B cell (primary cell): ENCODE measurements around the gene LBX2. TPM values are rescaled to one million over a fixed set of nuclear protein-coding genes. Genes with fewer than 3 reads are reported as not detected.
A peak's percentile ranks its signal among the peaks of the same experiment; 100 is the strongest.

Source experiments
- ATAC-seq: fragments of 200-7000 bp; cut with Tn5 transposase; one replicate; pipeline ENCODE4 v1.10.0; 2021; ENCODE audit warnings: low read depth, mild to moderate bottlenecking, moderate number of reproducible peaks, moderate library complexity
- CTCF ChIA-PET: fragments of 350-600 bp; sonication (Branson Sonifier 250); formaldehyde crosslinking; loops from one replicate; lab custom pipeline; 2021; ENCODE audit warnings: antibody characterized with exemption, inconsistent platforms; lab: Charles Lee
- POLR2A ChIA-PET: fragments of 350-600 bp; sonication (Branson Sonifier 250); formaldehyde crosslinking; loops from one replicate; lab custom pipeline; 2021; ENCODE audit warnings: antibody characterized with exemption; lab: Charles Lee
- DNase-seq: peaks from one replicate; pipeline ENCODE4 v3.0.0; 2013
- H2AFZ ChIP-seq: 2 replicates; pipeline ENCODE4 v1.6.1; 2012; ENCODE audit warnings: mild to moderate bottlenecking, low read depth, low read length; ENCODE audit not compliant: insufficient read depth, poor library complexity, severe bottlenecking
- H3K27ac ChIP-seq, 2 donors: 1 replicate in 1 of 2; 2 replicates in 1 of 2; pipeline ENCODE4 v1.5.1; 2012 to 2013; ENCODE audit warnings: low read length in 2 of 2, mild to moderate bottlenecking in 2 of 2, moderate library complexity in 1 of 2
- H3K27me3 ChIP-seq, 4 experiments: fragments of 200-600 bp in 1 of 4; sonication (generic) in 1 of 4; replicated peaks in 1 of 4; 1 replicate in 2 of 4; 2 replicates in 2 of 4; pipeline versions ENCODE4 v1.6.1 to v1.7.0; 2013 to 2016; ENCODE audit warnings: low read length in 3 of 4, mild to moderate bottlenecking in 2 of 4, mixed read lengths in 1 of 4, moderate library complexity in 1 of 4; ENCODE audit not compliant: insufficient read depth in 4 of 4, control insufficient read depth in 3 of 4; ENCODE audit errors: control extremely low read depth in 1 of 4
- H3K36me3 ChIP-seq, 2 experiments: replicated peaks in 1 of 2; 1 replicate in 1 of 2; 2 replicates in 1 of 2; pipeline versions ENCODE4 v1.6.1 to v1.7.1; 2013; ENCODE audit warnings: low read length in 1 of 2; ENCODE audit not compliant: insufficient read depth in 2 of 2, control insufficient read depth in 1 of 2; ENCODE audit errors: control extremely low read depth in 1 of 2, extremely low read depth in 1 of 2
- H3K4me1 ChIP-seq, 2 donors: fragments of 200-600 bp in 1 of 2; sonication (generic) in 1 of 2; 1 replicate in 1 of 2; 2 replicates in 1 of 2; pipeline versions ENCODE4 v1.5.1 to v1.6.1; 2013 to 2017; ENCODE audit warnings: low read length in 2 of 2; ENCODE audit not compliant: control insufficient read depth in 2 of 2, insufficient read depth in 2 of 2
- H3K4me2 ChIP-seq: replicated peaks from 2 replicates; pipeline ENCODE3; 2012; ENCODE audit warnings: mild to moderate bottlenecking, low read depth, low read length; ENCODE audit not compliant: poor library complexity, severe bottlenecking
- H3K4me3 ChIP-seq, 5 experiments: fragments of 200-600 bp in 1 of 5; sonication (generic) in 1 of 5; 1 replicate in 3 of 5; 2 replicates in 2 of 5; pipeline versions ENCODE4 v1.5.1 to v1.7.0; 2011 to 2016; ENCODE audit warnings: low read length in 4 of 5, mild to moderate bottlenecking in 4 of 5, low read depth in 2 of 5, control low read depth in 1 of 5, moderate library complexity in 1 of 5; ENCODE audit not compliant: insufficient read depth in 1 of 5; ENCODE audit errors: control extremely low read depth in 1 of 5, extremely low read depth in 1 of 5
- H3K79me2 ChIP-seq: fragments of 200-600 bp; sonication (generic); one replicate; pipeline ENCODE4 v1.6.0; 2016; ENCODE audit warnings: low read length; ENCODE audit not compliant: control insufficient read depth, insufficient read depth
- H3K9ac ChIP-seq: fragments of 200-600 bp; sonication (generic); 2 replicates; pipeline ENCODE4 v1.6.1; 2017; ENCODE audit warnings: mild to moderate bottlenecking, low read length, moderate library complexity
- H3K9me3 ChIP-seq, 3 donors: one replicate each; pipeline versions ENCODE4 v1.6.1 to v1.7.1; 2013; ENCODE audit warnings: low read length in 2 of 3; ENCODE audit not compliant: control insufficient read depth in 2 of 3, insufficient read depth in 1 of 3; ENCODE audit errors: control extremely low read depth in 1 of 3
- H4K20me1 ChIP-seq: 2 replicates; pipeline ENCODE4 v1.6.0; 2012; ENCODE audit warnings: mild to moderate bottlenecking, low read length; ENCODE audit not compliant: insufficient read depth, control insufficient read depth, poor library complexity, severe bottlenecking
- H3K27ac Mint-ChIP-seq: one replicate; pipeline ENCODE4 v1.8.0; 2021; ENCODE audit warnings: mixed read lengths
- H3K27me3 Mint-ChIP-seq: one replicate; pipeline ENCODE4 v1.8.0; 2021; ENCODE audit warnings: mixed read lengths
- H3K4me1 Mint-ChIP-seq: one replicate; pipeline ENCODE4 v1.8.0; 2021; ENCODE audit warnings: mixed read lengths
- H3K4me3 Mint-ChIP-seq: one replicate; pipeline ENCODE4 v1.8.0; 2021; ENCODE audit warnings: mixed read lengths
- H3K9me3 Mint-ChIP-seq: one replicate; pipeline ENCODE4 v1.8.0; 2022; ENCODE audit warnings: mixed read lengths; ENCODE audit not compliant: insufficient read depth
- EZH2 ChIP-seq: IDR thresholded peaks from 2 replicates; pipeline ENCODE4 v1.6.1; 2012; ENCODE audit warnings: borderline replicate concordance, low read depth, mild to moderate bottlenecking, moderate library complexity, low read length; ENCODE audit not compliant: insufficient read depth, poor library complexity, severe bottlenecking
- WGBS: methylation state at CpG from one replicate; pipeline ENCODE4 v1.1.5; 2013; ENCODE audit warnings: missing lambda C conversion rate; ENCODE audit not compliant: insufficient coverage; 5-methylcytosine and 5-hydroxymethylcytosine counted together
- intact Hi-C: fragments of 100-400 bp; cut with micrococcal nuclease; formaldehyde crosslinking; loops from one replicate; pipeline ENCODE4 v1.10.0; 2022
- polyA plus RNA-seq: library from polyadenylated mRNA; depleted of rRNA; stranded (reverse); fragments of >200 nt; gene quantifications from 2 replicates; pipeline ENCODE4 v1.2.3, GENCODE V29; 2012
- total RNA-seq, 2 donors: library from RNA; stranded (reverse); fragments of 120-200 nt in 1 of 2; gene quantifications; 1 replicate in 1 of 2; 2 replicates in 1 of 2; pipeline versions ENCODE4 v1.2.3 to v1.2.4, GENCODE V29; 2013 to 2022
- TF ChIP-seq, protein P1 (sequence below): fragments of 200-600 bp; IDR thresholded peaks from one replicate; pipeline ENCODE4 v1.8.0; 2022; ENCODE audit warnings: antibody characterized with exemption, mild to moderate bottlenecking

The LBX2 gene
- total and polyA plus RNA-seq, 2 donors (not counting 1 experiment from before 2014, with no cell fraction given) = 1.1 to 2.0 TPM

DNA sequence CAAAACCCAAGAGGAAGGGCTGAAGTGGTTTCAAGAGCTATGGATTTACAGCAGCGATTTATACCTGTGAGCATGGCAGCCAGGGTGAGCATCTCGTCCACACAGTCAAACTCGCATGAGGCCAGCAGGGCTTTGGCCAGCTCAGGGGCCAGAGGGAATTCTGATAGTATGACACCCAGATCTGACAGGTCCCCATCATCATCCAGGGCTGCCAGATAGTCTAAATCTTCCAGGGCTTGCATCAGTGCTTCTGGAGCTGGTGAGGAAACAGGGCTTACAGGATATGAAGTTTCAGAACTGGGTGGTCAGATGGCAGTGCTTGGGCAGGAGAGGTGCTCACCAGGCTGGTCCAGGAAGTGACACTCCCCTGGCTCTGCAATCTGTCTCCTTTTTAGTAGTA, 23.1 kb upstream of the LBX2 start:
- ATAC-seq (no peak), DNase-seq (no peak)
- H3K36me3 ChIP-seq = peaks cover 0 to 22% of the 10 kb centered on the region in 2 experiments
- TF ChIP-seq EZH2 = no peak
- TF ChIP-seq, protein P1, sequence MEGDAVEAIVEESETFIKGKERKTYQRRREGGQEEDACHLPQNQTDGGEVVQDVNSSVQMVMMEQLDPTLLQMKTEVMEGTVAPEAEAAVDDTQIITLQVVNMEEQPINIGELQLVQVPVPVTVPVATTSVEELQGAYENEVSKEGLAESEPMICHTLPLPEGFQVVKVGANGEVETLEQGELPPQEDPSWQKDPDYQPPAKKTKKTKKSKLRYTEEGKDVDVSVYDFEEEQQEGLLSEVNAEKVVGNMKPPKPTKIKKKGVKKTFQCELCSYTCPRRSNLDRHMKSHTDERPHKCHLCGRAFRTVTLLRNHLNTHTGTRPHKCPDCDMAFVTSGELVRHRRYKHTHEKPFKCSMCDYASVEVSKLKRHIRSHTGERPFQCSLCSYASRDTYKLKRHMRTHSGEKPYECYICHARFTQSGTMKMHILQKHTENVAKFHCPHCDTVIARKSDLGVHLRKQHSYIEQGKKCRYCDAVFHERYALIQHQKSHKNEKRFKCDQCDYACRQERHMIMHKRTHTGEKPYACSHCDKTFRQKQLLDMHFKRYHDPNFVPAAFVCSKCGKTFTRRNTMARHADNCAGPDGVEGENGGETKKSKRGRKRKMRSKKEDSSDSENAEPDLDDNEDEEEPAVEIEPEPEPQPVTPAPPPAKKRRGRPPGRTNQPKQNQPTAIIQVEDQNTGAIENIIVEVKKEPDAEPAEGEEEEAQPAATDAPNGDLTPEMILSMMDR = no peak
- H3K9me3 Mint-ChIP-seq = no peaks in the 10 kb centered on the region
- H3K9ac ChIP-seq = no peak overlapping the region
- peaks cover 16 to 22% of the 10 kb centered on the region in 2 donors for H3K4me1 ChIP-seq
- H3K27me3 ChIP-seq = peaks cover 0 to 33% (median 26%) of the 10 kb centered on the region in 4 experiments
- ChIA-PET CTCF (interaction anchor here (0.9 to 1.2 kb wide), 3 partner anchors 9 to 16 kb away, joined by 3 to 4 read pairs (median 3); no protein-coding TSS in a partner anchor), POLR2A (no interaction called here)
- no peak overlapping the region for H3K4me3 Mint-ChIP-seq
- intact Hi-C loops = no loop called here
- 90% methylated on average over 3 of the region's 3 CpGs for WGBS
- no peak overlapping the region for H2AFZ ChIP-seq
- no peak overlapping the region for H3K4me2 ChIP-seq
- H3K27me3 Mint-ChIP-seq = peaks cover 31% of the 10 kb centered on the region
- no peak overlapping the region for H3K27ac Mint-ChIP-seq
- H3K4me3 ChIP-seq = no peak overlapping the region
- H3K4me1 Mint-ChIP-seq = peaks cover 12% of the 10 kb centered on the region
- no peak overlapping the region for H3K27ac ChIP-seq
- H3K9me3 ChIP-seq = peaks cover 0 to 1% (median 0%) of the 10 kb centered on the region in 3 donors
- no peaks in the 10 kb centered on the region for H3K79me2 ChIP-seq
- H4K20me1 ChIP-seq = peaks cover 12% of the 10 kb centered on the region

DNA sequence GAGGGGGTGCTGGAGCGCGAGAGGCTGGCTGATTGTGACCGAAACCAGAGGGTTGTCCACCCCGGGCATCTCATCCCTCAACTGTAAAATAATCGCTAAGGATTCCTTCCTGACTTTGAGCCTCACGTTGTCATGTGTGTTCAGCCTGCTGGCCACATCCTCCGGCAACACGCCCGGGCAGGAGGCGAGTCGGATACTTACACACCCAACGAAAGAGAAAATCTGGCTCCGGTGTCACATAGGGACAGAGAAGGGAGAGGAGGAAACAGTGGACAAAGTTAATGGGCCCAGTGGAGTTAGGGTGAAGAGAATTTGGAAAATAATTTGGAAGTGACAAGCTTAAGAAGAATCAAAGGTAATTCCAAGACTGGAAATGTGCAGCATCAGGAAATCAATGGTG, 17.2 kb upstream of the LBX2 start:
- H3K27me3 Mint-ChIP-seq = peaks cover 66% of the 10 kb centered on the region
- H4K20me1 ChIP-seq = peaks cover 6% of the 10 kb centered on the region
- peak overlapping the region; percentile 86 for H3K4me3 Mint-ChIP-seq
- DNase-seq (no peak), ATAC-seq (no peak)
- no peak overlapping the region for H3K27ac ChIP-seq
- H3K9me3 Mint-ChIP-seq = no peaks in the 10 kb centered on the region
- H3K4me2 ChIP-seq = peak overlapping the region; percentile 96
- peaks cover 0 to 31% (median 1%) of the 10 kb centered on the region in 3 donors for H3K9me3 ChIP-seq
- TF ChIP-seq, protein P1 = no peak
- TF ChIP-seq EZH2 = no peak
- CTCF ChIA-PET = interaction anchor here (0.6 to 1.4 kb wide), 5 partner anchors 10 to 72 kb away, joined by 3 to 5 read pairs (median 4); partner anchors contain the start of genes AUP1, CCDC142, HTRA2 and PCGF1
- H3K27me3 ChIP-seq = peaks cover 2 to 88% (median 68%) of the 10 kb centered on the region in 4 experiments
- H3K27ac Mint-ChIP-seq = no peak overlapping the region
- peaks cover 28% of the 10 kb centered on the region for H3K4me1 Mint-ChIP-seq
- intact Hi-C loops = loop anchor here (1.0 kb wide), 1 partner anchor 9 kb away; the partner anchor contains the start of gene PCGF1
- WGBS = 71% methylated on average over 13 of the region's 13 CpGs
- no peaks in the 10 kb centered on the region for H3K79me2 ChIP-seq
- H2AFZ ChIP-seq = peak overlapping the region; percentile 71
- H3K4me3 ChIP-seq = peak overlapping the region in 4 of 5 experiments; percentile 35 to 68 (median 54)
- POLR2A ChIA-PET = interaction anchor here (0.9 to 2.5 kb wide), 5 partner anchors 9 to 19 kb away, joined by 3 to 9 read pairs (median 4); partner anchors contain the start of genes LBX2 and PCGF1
- no peaks in the 10 kb centered on the region for H3K36me3 ChIP-seq
- H3K9ac ChIP-seq = peak overlapping the region; percentile 67
- H3K4me1 ChIP-seq = peaks cover 36 to 50% of the 10 kb centered on the region in 2 donors
